Stimulated activated CD8-positive, alpha-beta memory T cell treated with anti-CD3 and anti-CD28 coated beads, Interleukin-2, amount 100 ng/mL, for 48 hours (primary cell): Measurements from ENCODE around the gene PDZD8.
"Not testable (repeated sequence)": the region's sequence is repeated elsewhere in the genome, so short reads cannot be mapped to it uniquely, and the experiment has no call there.

ENCODE experiments used
- DNase-seq, 2 donors: peaks; one replicate each; pipeline ENCODE4 v3.0.0-alpha.2; 2020; ENCODE audit warnings: low read depth in 2 of 2

Gene PDZD8

DNA sequence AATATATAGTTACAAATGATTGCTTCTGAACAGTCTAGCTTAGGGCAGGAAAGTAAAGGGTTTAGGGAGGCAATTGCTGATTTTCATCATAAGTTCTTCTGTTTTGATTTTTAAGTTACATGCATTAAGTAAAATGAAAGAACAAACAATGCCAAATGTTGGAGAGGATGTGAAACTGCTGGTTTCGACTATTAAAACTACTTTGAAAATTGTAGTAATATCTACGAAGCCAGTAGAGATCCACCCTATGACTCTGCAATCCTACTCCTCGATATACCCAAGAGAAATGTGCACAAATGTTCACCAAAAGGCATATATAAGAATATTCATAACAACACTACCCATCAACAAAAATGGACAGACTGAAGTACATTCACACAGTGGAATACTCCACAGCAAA, 24.3 kb downstream of the PDZD8 start:
- DNase-seq: no peak

DNA sequence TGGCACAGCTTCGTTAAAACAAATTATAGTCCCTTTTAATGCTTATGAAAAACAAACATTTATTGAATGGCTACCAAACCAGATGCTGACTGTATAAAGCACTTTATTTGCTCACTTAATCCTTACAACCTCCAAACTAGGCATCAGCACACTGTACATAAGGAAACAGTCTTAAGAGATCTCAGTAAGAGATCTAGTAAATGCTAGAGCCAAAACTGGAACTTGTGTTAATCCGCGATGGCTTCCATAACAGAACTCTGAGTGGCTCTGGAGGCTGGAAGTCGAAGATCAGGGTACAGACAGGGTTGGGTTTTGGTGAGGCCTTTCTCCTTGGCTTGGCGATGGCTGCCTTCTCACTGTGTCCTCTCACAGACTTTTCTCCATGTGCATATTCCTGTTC, 27.0 kb downstream of the PDZD8 start:
- no peak for DNase-seq

DNA sequence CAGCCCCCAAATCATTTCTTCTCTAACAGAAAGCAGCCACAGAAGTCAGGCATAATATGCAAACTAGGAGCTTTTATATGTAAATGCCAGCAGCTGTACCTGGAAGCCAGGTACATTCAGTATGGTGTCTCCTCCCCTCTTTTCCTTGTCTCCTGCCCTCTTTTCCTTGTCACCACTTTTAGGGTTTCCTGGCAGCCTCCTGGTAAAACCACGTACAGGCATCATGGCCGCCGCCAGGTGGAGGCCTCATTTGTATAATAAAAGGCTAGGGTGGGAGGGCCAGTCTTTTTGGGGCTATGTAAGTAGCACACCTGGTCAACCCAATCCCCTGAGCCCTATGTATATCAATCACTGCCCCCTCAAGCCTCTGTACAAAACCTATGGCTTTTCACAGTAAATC, 28.7 kb downstream of the PDZD8 start:
- no peak for DNase-seq

DNA sequence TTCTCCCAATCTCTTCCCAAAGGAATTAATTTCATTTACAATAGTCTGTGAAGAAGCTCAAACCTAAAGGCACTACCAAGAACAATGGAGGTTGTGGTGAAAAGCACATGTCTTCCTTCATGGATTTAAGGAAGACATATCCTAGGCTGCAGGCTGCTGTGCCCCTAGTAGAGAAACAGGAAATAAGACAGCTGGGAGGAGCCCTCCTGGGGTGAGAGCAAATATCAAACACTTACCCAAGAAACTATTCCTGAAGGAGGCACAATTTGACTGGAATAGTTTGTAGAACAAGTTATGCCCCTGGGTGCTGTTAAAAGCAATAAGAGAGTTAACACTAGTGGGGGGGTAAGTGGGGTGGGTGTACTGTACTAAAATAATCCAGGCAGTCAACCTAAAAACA, 30.1 kb downstream of the PDZD8 start:
- DNase-seq: no peak

DNA sequence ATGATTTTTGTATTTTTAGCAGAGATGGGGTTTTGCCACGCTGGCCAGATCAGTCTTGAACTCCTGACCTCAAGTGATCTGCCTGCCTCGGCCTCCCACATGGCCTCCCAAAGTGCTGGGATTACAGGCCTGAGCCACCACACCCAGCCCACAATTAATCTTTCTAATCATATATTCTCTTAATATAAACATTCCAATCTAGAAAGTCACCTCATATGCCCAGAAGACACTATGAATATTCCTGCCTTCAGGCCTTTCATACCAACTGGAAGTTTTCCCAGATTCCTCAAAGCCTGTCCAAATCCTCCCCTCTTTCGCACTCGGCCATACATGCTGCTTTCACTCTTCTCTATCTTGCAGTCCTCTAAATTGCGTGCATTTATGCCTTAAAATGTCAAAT, 32.6 kb downstream of the PDZD8 start:
- no peak for DNase-seq

DNA sequence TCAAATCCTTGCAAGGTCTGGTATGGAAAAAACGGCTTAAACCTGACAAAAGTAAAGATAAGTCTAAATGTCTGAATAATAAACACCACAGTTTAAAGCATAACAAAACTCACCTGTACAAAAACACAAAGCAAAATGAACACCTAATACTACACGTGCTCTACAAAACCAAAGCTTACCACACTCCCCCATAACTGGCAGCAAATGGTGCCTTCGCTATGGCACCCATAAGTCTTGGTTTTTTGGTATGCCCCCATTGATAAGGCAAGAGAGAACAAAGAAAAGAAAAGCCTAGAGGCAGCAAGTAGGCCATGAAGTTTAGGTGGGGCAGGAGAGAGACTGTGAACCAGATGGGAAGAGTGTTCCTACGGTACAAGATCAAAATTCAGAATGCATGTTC, 34.2 kb downstream of the PDZD8 start:
- no peak for DNase-seq

DNA sequence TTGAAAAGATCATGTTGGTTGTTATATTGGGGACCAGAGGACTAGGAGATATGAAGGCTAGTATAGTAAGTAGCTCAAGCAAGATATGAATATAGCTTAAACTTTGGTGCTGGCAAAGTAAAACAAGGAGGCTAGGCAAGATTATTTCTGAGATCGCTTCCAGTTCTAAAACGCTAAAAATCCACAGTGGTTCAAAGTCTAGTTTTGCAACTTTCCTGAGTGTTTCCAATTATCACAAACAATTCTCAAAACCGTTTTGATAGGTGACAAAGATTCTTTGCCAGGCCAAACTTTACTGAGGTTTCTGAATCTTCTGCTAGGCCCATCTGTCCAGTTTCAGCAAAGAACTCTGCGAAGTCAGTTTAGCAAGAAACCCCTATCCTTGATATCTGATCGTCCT, 35.3 kb downstream of the PDZD8 start:
- no peak for DNase-seq

DNA sequence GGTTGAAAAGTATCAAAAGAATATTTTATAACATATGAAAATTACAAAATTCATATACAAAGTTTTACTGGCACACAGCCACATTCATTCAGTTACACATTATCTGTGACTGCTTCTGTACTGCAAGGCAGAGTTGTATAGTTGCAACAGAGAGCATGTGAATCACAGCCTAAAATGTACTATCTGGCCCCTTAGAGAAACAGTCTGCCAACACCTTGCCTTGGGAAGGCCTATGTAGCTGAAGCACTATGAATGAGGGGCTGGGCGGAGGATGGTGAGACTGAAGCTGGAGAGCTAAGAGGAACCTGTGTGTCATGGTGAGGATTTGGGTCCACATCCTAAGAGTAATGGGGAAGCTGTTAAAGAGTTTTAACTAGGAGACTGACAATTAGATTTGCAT, 35.7 kb downstream of the PDZD8 start:
- DNase-seq: no peak

DNA sequence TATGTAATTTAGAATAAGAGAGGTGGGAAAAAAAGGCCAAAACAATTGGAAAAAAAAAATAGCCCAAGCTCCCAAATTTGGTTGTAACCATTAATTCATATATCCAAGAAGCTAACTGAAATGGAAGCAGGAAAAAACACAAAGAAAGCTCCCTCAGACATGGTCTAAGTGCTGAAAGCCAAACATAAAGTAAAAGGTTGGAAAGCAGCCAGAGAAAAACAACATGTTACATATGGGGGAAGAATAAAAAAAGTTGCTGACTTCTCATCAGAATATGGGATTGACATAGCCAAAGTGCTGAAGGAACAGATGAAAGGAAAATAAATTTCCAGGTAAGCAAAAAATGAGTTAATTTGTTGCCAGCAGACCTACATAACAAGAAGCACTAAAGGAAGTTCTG, 40.3 kb downstream of the PDZD8 start:
- no peak for DNase-seq

DNA sequence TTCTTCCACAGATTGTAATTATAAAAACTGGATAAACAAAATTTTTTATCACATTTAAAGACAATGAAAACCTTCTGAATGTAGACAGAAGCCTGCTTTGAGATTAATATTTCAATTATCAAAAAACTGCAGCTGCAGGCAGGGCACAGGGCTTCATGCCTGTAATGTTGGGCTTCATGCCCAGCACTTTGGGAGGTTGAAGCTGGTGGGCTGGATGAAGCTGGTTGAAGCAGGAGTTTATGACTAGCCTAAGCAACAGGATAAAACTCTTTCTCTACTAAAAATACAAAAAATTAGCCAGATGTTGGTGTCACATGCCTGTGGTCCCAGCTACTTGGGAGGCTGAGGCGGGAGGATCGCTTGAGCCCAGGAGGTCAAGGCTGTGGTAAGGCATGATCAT, 41.2 kb downstream of the PDZD8 start:
- DNase-seq: no peak

DNA sequence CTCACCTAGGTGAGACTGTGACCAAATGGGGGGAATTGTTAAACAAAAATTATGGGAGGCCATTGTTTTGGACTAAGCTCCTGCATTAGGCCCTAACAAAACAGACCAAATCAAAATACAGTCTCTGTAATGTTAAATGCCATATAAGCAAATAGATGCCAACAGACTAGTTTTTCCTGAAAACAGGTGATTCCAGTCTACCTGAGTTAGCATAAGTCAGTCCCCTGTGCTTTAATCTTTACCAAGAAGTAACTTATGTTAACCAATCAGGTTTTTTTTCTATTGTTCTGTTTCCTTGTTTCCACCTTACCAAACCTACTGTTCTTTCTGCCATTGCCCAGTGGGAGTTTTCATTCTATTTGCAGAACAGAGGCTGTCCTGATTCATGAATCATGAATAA, 48.0 kb downstream of the PDZD8 start:
- DNase-seq: no peak

DNA sequence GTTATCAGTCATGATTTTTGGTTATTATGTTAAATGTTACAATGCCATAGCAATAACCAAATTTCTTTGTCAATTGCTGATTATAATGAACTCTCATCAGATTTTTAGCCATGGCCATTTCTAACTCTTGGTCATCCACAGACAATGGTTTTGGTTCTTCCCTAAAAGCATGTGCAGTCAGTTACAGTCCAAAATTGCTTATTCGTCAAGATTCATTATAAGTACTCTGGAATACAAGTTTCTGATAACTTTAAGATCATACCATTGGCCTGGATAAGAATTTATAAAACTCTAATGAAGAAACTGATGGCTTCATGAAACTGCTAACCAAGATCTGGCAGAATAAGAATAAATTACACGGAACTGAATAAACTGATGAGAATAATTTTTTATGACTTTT, 50.9 kb downstream of the PDZD8 start:
- DNase-seq: no peak

DNA sequence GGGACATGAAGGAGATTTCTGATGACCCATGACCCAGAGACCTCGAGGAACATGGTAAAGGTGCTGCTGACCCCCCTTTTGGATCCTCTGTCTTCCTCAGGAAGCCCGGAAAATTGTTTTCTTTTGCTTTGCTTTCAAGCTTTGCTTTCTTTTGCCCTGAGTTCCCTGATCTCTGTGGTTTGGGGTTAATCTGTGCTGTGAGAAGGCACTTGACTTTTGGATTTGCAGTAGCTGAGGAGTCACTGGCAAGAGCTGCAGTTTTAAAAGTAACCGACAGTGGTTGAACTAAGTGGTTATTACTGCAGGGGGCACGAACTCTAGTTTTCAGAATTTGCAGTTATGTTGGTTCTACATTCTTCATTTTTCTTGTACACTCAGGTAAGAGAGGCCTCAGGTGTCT, 53.0 kb downstream of the PDZD8 start:
- DNase-seq: no peak

DNA sequence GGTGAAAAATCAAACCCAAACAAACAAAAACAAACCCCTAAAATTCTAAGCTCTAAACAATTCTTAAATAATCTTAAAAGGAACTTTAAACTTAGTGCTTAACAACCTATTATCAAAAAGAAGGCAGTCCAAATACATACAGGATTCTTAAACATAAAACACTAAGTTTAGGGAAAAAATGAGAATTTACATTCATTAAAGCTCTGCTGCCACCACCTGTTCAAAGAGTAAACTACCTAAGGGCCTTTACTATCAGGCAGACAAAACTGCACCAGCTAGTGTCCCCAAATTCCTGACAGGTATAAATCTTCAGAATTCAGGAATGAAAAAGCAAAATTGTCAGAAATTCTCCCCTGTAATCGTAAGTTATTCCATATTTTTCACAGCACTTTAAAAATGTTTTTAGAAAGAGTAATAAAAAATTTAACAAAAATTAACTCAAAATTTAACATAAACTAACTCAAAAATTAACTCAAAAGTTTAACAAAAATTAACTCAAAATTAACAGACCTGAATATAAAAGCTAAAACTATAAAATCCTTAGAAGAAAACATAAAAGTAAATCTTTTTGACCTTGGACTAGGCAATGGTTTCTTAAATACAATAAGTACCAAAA, 55.1 kb downstream of the PDZD8 start:
- no peak for DNase-seq

DNA sequence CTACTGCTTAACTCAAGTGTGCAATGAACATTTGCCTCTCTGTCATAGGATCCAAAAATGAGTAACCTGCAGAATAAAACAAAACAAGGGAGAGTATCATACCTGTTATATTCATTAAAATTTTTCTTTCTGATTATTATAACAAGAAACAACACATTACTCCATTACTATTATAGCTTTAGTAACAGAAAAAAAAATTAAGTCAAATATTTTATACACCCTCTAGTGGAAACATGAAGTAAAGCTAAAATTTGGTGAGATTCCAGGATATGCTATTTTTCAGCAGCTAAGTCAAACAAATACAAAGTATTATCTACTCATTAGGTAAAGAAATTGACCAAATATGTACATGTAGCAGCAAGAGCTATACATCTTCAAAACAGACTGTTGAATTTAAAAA, 56.3 kb downstream of the PDZD8 start:
- DNase-seq: no peak

DNA sequence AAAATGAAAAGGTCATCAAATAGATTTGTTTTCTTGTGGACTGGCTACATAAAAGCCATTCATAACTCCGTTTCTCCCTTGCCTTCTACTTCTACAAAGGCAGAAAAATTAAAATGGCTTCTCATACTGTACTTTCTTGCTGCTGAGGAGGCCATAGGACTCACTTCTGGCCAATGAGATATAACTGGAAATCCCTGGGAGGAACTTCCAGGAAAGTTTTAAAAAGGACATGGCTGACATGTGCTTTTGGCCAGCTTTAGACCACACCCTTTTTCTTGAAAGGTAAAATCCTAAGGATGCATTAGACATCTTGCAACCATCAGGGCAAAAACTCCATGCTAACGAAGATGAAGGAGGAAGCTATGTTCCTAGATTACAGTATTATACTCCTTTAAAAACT, 58.5 kb downstream of the PDZD8 start:
- DNase-seq: no peak

DNA sequence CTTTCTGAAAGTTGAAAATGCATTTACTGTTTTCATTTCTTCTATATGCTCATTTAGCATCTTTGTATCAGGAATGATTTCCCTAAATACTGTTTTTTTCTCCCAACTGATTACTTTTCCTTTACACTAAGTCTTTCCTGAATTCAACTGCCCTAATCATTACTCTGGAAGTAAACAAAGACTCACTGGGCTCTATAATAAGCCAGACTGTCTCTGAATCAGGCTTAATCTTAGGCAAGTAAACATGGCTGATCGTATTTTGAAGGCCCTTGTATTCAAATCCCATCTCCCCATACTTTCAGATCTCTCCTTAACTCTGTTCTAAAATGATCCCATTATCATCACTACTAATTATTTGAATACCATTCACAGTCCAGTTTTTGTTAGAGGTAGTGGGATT, 61.6 kb downstream of the PDZD8 start:
- no peak for DNase-seq

DNA sequence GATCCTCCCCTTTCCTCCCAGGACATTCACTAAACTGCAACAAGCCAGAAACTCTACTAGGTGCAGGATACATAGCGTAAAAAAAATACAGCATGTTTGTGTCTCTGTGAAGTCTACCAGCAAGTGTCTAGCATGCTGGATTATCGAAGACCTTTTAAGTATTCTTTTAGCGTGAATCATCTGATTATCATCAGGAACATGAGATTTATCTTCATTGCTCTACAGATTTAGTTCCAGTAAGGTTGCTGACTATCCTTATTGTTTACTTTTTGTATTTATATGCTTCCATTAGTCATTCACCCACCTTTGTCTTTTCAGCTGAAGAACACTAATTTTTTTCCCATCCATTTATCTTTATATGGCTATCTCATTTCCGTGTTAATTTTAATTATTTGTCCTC, 62.8 kb downstream of the PDZD8 start:
- DNase-seq: no peak

DNA sequence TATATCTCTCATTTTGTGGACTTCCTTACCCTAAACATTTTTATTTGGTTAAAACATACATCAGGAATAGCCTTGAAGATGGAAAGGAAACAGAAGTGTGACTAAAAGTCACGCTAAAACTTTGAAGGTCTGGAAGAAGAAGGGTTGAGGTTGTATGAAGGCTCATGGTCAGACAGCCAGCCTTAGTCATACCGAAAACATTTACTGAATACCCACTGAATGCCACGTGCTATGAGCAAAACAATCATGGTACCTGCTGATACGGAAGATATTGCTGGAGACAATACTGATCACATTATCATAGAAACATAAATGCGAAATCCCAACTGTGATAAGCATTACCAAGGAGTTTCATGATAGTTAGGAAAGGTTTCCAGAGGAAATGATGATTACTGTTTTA, 64.0 kb downstream of the PDZD8 start:
- DNase-seq: no peak

DNA sequence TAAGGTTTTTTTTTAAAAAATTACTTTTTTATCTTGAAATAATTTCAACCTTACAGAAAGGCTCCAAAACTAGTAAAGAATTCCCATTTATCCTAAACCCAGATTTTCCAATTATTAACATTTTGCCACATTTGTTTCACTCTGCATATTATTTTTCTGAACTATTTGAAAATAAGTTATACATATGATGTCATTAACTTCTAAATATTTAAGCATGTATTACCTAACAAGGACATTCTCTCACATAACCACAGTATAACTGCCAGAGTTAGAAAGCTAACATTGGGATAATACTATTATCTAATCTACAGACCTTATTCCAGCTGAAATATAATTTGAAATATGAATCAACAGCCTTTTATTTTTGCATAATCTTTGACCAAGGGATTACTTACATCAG, 68.6 kb downstream of the PDZD8 start:
- no peak for DNase-seq

DNA sequence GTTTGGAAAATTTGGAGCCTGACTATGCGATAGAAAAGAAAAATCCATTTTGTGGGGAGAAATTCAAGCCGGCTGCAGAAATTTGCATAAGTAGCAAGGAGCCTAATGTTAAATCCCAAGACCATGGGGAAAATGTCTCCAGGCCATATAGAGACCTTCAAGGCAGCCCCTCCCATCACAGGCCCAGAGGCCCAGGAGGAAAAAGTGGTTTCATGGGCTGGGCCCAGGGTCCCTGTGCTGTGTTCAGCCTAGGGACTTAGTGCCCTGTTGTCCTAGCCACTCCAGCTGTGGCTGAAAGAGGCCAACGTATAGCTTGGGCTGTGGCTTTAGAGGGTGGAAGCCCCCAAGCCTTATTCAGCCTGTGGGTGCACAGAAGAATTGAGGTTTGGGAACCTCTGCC, 71.8 kb downstream of the PDZD8 start:
- not testable (repeated sequence) for DNase-seq

DNA sequence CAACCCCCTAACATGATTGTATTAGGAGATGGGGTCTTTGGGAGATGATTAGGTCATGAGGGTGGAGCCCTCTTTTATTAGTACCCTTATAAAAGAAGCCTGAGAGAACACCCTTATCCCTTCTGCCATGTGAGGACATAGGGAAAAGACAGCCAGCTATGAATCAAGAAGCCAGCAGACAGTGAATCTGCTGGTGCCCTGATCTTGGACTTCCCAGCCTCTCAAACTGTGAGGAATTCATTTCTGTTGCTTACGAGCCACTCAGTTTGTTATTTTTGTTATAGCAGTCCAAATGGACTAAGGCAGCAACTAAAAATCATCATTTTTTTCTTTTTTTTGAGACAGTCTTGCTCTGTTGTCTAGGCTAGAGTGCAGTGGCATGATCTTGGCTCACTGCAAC, 74.6 kb downstream of the PDZD8 start:
- no peak for DNase-seq

DNA sequence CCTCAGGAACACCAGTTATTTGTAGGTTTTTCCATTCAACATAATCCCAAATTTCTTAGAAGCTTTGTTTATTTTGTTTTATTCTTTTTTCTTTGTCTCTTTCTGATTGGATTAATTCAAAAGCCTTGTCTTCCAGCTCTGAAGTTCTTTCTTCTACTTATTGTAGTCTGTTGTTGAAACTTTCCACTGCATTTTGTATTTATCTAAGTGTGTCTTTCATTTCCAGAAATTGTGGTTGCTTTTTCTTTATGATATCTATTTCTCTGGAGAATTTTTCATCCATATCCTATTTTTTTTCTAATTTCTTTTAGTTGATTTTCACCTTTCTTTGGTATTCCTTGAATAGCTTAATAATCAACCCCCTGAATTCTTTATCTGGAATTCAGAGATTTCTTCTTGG, 75.8 kb downstream of the PDZD8 start:
- DNase-seq: no peak

DNA sequence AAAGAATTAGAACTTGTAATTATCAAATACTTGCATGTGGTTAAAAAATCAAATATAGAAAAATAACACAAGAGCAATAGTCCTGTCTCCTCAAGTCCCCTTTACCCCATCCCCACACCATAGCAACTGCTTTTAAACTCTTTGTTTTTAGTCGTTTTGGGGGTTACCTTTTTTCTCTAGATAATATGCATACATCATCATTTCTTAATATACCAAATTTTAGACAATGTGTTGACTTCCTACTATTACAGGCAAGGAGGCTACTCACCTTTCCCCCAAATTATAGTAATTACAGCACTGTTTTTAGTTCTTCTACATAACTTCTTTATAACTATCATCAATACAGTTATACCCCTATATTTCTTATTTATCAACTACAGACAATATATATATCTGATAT, 77.0 kb downstream of the PDZD8 start:
- DNase-seq: no peak

DNA sequence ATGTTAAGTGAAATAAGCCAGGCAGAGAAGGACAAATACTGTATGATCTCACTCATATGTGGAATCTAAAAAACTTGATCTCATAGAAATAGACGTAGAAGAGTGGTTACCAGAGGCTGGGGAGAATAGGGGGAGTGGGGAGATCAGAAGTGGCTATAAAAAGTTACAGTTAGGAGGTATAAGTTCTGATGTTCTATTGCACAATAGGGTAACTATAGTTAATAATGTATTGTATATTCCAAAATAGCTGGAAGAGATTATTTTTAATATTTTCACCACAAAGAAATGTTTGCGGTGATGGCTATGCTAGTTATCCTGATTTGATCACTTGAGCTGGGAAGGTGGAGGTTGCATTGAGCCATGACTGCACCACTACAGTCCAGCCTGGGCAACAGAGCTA, 80.5 kb downstream of the PDZD8 start:
- no peak for DNase-seq
